CD14-positive monocyte (primary cell): ENCODE data around the gene MIAT. TPM values are rescaled to one million over a fixed set of nuclear protein-coding genes. Genes with fewer than 3 reads are reported as not detected.
A peak's percentile ranks its signal among the peaks of the same experiment; 100 is the strongest.

Experiments
- DNase-seq, 3 donors: peaks; one replicate each; pipeline ENCODE4 v3.0.0-alpha.2; 2011 to 2022
- H2AFZ ChIP-seq: 2 replicates; pipeline ENCODE4 v1.6.0; 2012; ENCODE audit warnings: mild to moderate bottlenecking, low read depth, low read length, inconsistent platforms; ENCODE audit not compliant: insufficient read depth, poor library complexity, severe bottlenecking
- H3K27ac ChIP-seq, 2 donors: 1 replicate in 1 of 2; 2 replicates in 1 of 2; pipeline ENCODE4 v1.5.1; 2012 to 2013; ENCODE audit warnings: low read length in 2 of 2, control low read depth in 1 of 2, inconsistent platforms in 1 of 2, low read depth in 1 of 2, mild to moderate bottlenecking in 1 of 2
- H3K27me3 ChIP-seq, 2 donors: one replicate each; pipeline versions ENCODE4 v1.6.0 to v1.6.1; 2011 to 2013; ENCODE audit warnings: low read length in 2 of 2; ENCODE audit not compliant: control insufficient read depth in 2 of 2, insufficient read depth in 2 of 2
- H3K36me3 ChIP-seq, 2 donors: replicated peaks in 1 of 2; 1 replicate in 1 of 2; 2 replicates in 1 of 2; pipeline versions ENCODE4 v1.5.1 to v1.6.1; 2012 to 2013; ENCODE audit warnings: low read length in 2 of 2, control low read depth in 1 of 2, inconsistent platforms in 1 of 2, mild to moderate bottlenecking in 1 of 2; ENCODE audit not compliant: insufficient read depth in 2 of 2, control insufficient read depth in 1 of 2
- H3K4me1 ChIP-seq, 2 donors: 1 replicate in 1 of 2; 2 replicates in 1 of 2; pipeline versions ENCODE4 v1.5.1 to v1.6.1; 2012 to 2013; ENCODE audit warnings: low read length in 2 of 2, control low read depth in 1 of 2, inconsistent platforms in 1 of 2, mild to moderate bottlenecking in 1 of 2, moderate library complexity in 1 of 2; ENCODE audit not compliant: insufficient read depth in 2 of 2, control insufficient read depth in 1 of 2
- H3K4me2 ChIP-seq: replicated peaks from 2 replicates; pipeline ENCODE3; 2012; ENCODE audit warnings: low read length, moderate library complexity, mild to moderate bottlenecking; ENCODE audit not compliant: poor library complexity, severe bottlenecking; ENCODE audit errors: extremely low read depth
- H3K4me3 ChIP-seq, 3 experiments: fragments of 200-600 bp in 1 of 3; sonication (generic) in 1 of 3; replicated peaks in 1 of 3; 1 replicate in 2 of 3; 2 replicates in 1 of 3; pipeline ENCODE4 v1.5.1; 2011 to 2013; ENCODE audit warnings: low read length in 3 of 3, mild to moderate bottlenecking in 3 of 3, control low read depth in 2 of 3, low read depth in 2 of 3, inconsistent platforms in 1 of 3, moderate library complexity in 1 of 3
- H3K79me2 ChIP-seq: 2 replicates; pipeline ENCODE4 v1.6.0; 2012; ENCODE audit warnings: mild to moderate bottlenecking, control low read depth, inconsistent platforms, low read length, moderate library complexity; ENCODE audit not compliant: insufficient read depth
- H3K9ac ChIP-seq: 2 replicates; pipeline ENCODE4 v1.6.0; 2017; ENCODE audit warnings: low read length, mild to moderate bottlenecking; ENCODE audit not compliant: insufficient read depth, poor library complexity, severe bottlenecking
- H3K9me3 ChIP-seq, 2 donors: replicated peaks in 1 of 2; 1 replicate in 1 of 2; 2 replicates in 1 of 2; pipeline versions ENCODE4 v1.5.1 to v1.6.1; 2012 to 2013; ENCODE audit warnings: low read length in 2 of 2, control low read depth in 1 of 2; ENCODE audit not compliant: control insufficient read depth in 1 of 2, insufficient read depth in 1 of 2
- H4K20me1 ChIP-seq: 2 replicates; pipeline ENCODE4 v1.6.0; 2012; ENCODE audit warnings: mild to moderate bottlenecking, low read length, control low read depth, moderate library complexity; ENCODE audit not compliant: insufficient read depth
- H3K27ac Mint-ChIP-seq, 7 donors: one replicate each; pipeline ENCODE4 v1.8.0; 2020; ENCODE audit warnings: mild to moderate bottlenecking in 7 of 7, mixed read lengths in 7 of 7, moderate library complexity in 6 of 7, inconsistent platforms in 2 of 7
- H3K27me3 Mint-ChIP-seq, 3 donors: one replicate each; pipeline ENCODE4 v1.8.0; 2021 to 2022; ENCODE audit warnings: low read depth in 3 of 3, mild to moderate bottlenecking in 3 of 3, mixed read lengths in 3 of 3, moderate library complexity in 3 of 3, inconsistent platforms in 1 of 3
- H3K36me3 Mint-ChIP-seq, 2 donors: one replicate each; pipeline ENCODE4 v1.8.0; 2020; ENCODE audit warnings: mixed read lengths in 2 of 2, inconsistent platforms in 1 of 2, mild to moderate bottlenecking in 1 of 2
- H3K4me1 Mint-ChIP-seq: one replicate; pipeline ENCODE4 v1.8.0; 2020; ENCODE audit warnings: mild to moderate bottlenecking, mixed read lengths
- H3K4me3 Mint-ChIP-seq, 2 donors: one replicate each; pipeline ENCODE4 v1.8.0; 2020; ENCODE audit warnings: mild to moderate bottlenecking in 2 of 2, mixed read lengths in 2 of 2, moderate library complexity in 1 of 2
- H3K9me3 Mint-ChIP-seq, 7 donors: one replicate each; pipeline ENCODE4 v1.8.0; 2020 to 2022; ENCODE audit warnings: mixed read lengths in 7 of 7, mild to moderate bottlenecking in 6 of 7, moderate library complexity in 6 of 7, inconsistent platforms in 2 of 7
- WGBS: methylation state at CpG from one replicate; pipeline ENCODE4 v1.1.5; 2013; ENCODE audit warnings: missing lambda C conversion rate; ENCODE audit not compliant: insufficient coverage; 5-methylcytosine and 5-hydroxymethylcytosine counted together
- intact Hi-C, 2 donors: fragments of 100-400 bp; cut with micrococcal nuclease; formaldehyde crosslinking; loops; one replicate each; pipeline versions ENCODE4 v1.15.0 to v1.15.1; 2023
- polyA plus RNA-seq, 3 donors: library from polyadenylated mRNA; depleted of rRNA in 1 of 3; unstranded in 2 of 3; stranded (reverse) in 1 of 3; fragments of 300-500 nt in 2 of 3; fragments of >200 nt in 1 of 3; fragmentation: Illumina TruSeq in 2 of 3; gene quantifications; 1 replicate in 2 of 3; 2 replicates in 1 of 3; pipeline ENCODE4 v1.2.3, GENCODE V29; 2012 to 2021
- TF ChIP-seq, protein P1 (sequence below): fragments of 200-600 bp; IDR thresholded peaks from one replicate; pipeline ENCODE4 v1.8.0; 2022; ENCODE audit warnings: antibody characterized with exemption, mild to moderate bottlenecking

The MIAT gene
- polyA plus RNA-seq, 3 donors, result 0.02 to 0.17 (median 0.03) TPM

DNA sequence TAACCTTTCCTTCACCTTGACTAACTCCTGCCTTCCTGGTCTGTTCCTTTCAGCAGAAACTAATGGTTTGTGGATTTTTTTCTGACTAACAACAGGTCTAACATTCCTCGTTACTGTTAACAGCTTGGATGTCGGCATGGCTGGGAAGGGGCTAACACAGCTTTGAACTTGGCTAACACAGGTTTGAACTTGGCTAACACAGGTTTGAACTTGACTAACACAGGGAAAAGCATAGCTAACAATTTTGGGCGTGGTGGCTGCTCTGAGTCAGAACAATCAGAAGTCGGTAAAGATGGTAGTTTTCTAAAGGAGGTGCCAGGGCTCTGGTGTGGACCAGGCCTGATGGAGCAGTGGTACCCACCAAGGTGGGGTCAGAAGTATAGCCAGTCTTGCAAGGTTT lies 16.1 kb downstream of the MIAT start:
- H3K4me1 ChIP-seq, result peaks cover 42 to 47% of the 10 kb centered on the region in 2 donors
- peaks cover 52% of the 10 kb centered on the region for H3K4me1 Mint-ChIP-seq
- H3K27me3 ChIP-seq, result no peaks in the 10 kb centered on the region
- no peaks in the 10 kb centered on the region for H3K9me3 Mint-ChIP-seq
- H3K79me2 ChIP-seq, result peaks cover 44% of the 10 kb centered on the region
- WGBS, result 59% methylated on average over 3 of the region's 4 CpGs
- H2AFZ ChIP-seq, result peak overlapping the region; percentile 78
- H3K27ac Mint-ChIP-seq, result peak overlapping the region; percentile 95 to 99 (median 99)
- peak overlapping the region; percentile 69 to 83 (median 69) for H3K4me3 ChIP-seq
- H3K9me3 ChIP-seq, result no peaks in the 10 kb centered on the region
- H3K27ac ChIP-seq, result peak overlapping the region; percentile 89 to 92
- intact Hi-C loops, result loop anchor here (5.0 to 10.0 kb wide), 2 partner anchors 89 to 1244 kb away; partner anchors contain the start of gene PITPNB (in 1 of the 2)
- H3K9ac ChIP-seq, result peak overlapping the region; percentile 81
- H3K36me3 Mint-ChIP-seq, result peaks cover 13 to 18% of the 10 kb centered on the region in 2 donors
- TF ChIP-seq, protein P1, sequence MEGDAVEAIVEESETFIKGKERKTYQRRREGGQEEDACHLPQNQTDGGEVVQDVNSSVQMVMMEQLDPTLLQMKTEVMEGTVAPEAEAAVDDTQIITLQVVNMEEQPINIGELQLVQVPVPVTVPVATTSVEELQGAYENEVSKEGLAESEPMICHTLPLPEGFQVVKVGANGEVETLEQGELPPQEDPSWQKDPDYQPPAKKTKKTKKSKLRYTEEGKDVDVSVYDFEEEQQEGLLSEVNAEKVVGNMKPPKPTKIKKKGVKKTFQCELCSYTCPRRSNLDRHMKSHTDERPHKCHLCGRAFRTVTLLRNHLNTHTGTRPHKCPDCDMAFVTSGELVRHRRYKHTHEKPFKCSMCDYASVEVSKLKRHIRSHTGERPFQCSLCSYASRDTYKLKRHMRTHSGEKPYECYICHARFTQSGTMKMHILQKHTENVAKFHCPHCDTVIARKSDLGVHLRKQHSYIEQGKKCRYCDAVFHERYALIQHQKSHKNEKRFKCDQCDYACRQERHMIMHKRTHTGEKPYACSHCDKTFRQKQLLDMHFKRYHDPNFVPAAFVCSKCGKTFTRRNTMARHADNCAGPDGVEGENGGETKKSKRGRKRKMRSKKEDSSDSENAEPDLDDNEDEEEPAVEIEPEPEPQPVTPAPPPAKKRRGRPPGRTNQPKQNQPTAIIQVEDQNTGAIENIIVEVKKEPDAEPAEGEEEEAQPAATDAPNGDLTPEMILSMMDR, result no peak
- peak in 1 of 3 donors; percentile 36 for DNase-seq
- peaks cover 0 to 6% of the 10 kb centered on the region in 2 donors for H3K36me3 ChIP-seq
- peak overlapping the region; percentile 86 to 95 for H3K4me3 Mint-ChIP-seq
- peak overlapping the region; percentile 86 for H3K4me2 ChIP-seq
- peaks cover 0 to 2% (median 0%) of the 10 kb centered on the region in 3 donors for H3K27me3 Mint-ChIP-seq
- peaks cover 13% of the 10 kb centered on the region for H4K20me1 ChIP-seq

DNA sequence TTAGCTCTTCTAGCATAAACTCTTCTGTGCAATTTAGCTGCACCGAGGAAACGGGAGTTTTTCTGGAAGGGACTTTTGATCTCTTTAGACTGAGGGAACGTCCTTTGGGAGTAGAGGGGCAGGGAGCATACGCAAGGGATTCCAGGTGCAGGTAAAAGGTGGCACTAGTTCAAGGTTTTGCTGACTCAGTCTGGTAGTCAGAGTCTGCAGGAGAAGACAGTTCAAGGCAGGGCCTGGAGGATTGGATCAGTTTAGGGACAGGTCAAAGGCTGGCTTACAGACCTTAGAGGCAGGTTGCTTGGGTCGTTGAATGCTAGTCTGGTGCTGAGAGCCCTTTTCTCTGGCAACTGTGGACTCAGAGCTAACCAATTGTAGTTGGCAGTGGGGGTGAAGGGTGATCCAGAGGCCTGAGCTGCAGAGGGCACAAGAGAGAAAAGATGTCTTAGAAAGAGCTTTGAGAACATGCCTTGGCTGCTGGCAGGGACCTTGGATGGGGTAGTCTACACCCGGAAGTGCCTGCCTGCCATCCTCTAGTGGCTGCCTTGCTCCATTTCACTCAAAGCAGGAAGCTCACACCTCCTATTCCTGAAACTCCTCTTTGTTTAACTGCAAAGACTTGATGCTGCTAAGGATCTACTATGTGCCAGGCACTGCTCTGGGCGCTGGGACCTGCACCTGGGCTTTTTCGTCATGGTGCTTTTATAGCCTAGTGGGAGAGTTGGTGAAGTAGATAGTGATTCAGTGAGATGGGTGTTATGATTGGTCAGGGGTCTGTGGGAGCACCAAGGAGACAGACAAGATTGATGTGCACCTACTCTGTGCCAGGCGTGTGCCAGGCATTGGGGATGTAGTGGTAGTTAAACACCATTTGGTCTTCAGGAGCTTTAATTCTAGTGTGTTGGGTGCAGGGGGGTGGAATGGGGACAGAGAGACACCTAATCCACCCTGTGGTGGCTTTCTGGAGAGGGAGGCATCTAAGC lies 17.1 kb downstream of the MIAT start:
- H3K27ac Mint-ChIP-seq, result peak overlapping the region; percentile 71 to 99 (median 98)
- intact Hi-C loops, result loop anchor here (5.0 to 10.0 kb wide), 2 partner anchors 90 to 1243 kb away; partner anchors contain the start of gene PITPNB (in 1 of the 2)
- peak overlapping the region; percentile 86 for H3K4me2 ChIP-seq
- H3K4me1 Mint-ChIP-seq, result peaks cover 58% of the 10 kb centered on the region
- H3K36me3 ChIP-seq, result peaks cover 0 to 6% of the 10 kb centered on the region in 2 donors
- WGBS, result 90% methylated on average over 8 of the region's 9 CpGs
- H3K4me1 ChIP-seq, result peaks cover 42 to 47% of the 10 kb centered on the region in 2 donors
- H3K9me3 ChIP-seq, result no peaks in the 10 kb centered on the region
- H3K79me2 ChIP-seq, result peaks cover 49% of the 10 kb centered on the region
- peaks cover 13 to 18% of the 10 kb centered on the region in 2 donors for H3K36me3 Mint-ChIP-seq
- H3K9me3 Mint-ChIP-seq, result no peaks in the 10 kb centered on the region
- no peaks in the 10 kb centered on the region for H3K27me3 Mint-ChIP-seq
- H3K4me3 ChIP-seq, result peak overlapping the region in 1 of 3 experiments; percentile 83
- H3K27me3 ChIP-seq, result no peaks in the 10 kb centered on the region
- no peak for DNase-seq
- peak overlapping the region; percentile 15 for H2AFZ ChIP-seq
- H3K27ac ChIP-seq, result peak overlapping the region; percentile 47 to 89
- TF ChIP-seq, protein P1, result no peak
- H3K9ac ChIP-seq, result no peak overlapping the region
- peaks cover 22% of the 10 kb centered on the region for H4K20me1 ChIP-seq
- H3K4me3 Mint-ChIP-seq, result peak overlapping the region; percentile 86 to 95
